ENCODE results near the gene CAPN1.
A peak's percentile ranks its signal among the peaks of the same experiment; 100 is the strongest.
"Not testable (repeated sequence)": the region's sequence is repeated elsewhere in the genome, so short reads cannot be mapped to it uniquely, and the experiment has no call there.

Gene CAPN1

DNA sequence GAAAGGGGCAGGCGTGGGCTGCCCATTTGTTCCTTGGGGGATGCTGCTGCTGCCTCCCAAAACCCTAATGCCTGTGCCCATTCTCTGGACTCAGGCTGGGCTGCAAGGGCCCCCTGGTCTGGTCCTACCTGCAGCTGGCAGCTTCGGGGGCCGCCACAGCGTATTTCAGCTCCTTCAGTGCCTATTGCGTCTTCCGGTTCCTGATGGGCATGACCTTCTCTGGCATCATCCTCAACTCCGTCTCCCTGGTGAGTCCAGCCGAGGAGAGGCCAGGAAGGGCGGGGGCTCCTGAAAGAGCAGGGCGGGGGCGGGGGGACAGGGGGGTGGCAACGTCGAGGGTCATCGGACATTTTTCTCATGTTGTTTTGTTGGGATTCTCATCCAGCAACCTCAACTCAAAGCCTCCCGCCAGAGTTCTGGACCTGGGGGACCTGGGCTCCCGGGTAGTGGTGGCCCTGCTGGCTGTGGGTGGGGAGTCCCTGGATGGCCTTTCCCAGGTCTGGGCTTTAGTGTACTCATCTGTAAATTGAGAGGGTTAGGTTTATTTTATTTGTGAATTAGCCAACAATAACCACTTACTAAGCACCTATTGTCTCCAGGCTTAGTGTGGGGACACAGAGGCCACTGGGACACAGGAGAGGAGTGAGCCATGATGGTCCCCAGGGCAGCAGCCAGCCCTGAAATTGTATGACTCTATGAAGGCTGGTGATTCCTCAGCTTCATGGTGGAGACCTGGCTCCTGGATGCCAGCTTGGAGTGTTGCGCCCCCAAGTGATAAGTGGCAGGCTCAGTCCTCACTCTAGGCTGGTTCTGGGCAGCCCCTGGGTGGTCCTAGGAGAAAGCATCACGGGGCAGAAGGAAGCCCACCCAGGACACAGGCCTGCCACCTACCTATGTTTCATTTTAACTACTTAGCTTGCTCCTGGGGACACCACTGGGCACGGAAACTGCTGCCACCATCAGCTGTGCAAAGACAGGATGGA, 36.0 kb downstream of the CAPN1 start:
- no peak for DNase-seq (ENCODE audit: low spot score)

GRCh38 chr11:65218446-65218845, 36.7 kb downstream of the CAPN1 start:
- DNase-seq (ENCODE audit: low spot score) = no peak

DNA sequence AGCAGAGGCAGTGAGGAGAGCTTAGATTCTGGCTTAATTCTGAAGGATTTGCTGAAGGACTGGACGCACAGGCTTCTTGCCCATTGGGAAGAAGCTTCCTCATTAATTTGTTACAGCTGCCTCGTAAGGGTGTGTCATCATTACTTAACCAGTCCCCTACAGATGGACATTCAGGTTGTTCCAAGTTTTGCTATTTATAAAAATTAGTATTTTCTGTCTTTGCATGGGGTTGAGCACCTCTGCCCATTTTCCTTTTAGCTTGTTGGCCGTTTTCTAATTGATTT, 38.1 kb downstream of the CAPN1 start:
- DNase-seq (ENCODE audit: low spot score) = peak; percentile 25

GRCh38 chr11:65221026-65221425, 39.3 kb downstream of the CAPN1 start:
- DNase-seq (ENCODE audit: low spot score) = no peak

DNA sequence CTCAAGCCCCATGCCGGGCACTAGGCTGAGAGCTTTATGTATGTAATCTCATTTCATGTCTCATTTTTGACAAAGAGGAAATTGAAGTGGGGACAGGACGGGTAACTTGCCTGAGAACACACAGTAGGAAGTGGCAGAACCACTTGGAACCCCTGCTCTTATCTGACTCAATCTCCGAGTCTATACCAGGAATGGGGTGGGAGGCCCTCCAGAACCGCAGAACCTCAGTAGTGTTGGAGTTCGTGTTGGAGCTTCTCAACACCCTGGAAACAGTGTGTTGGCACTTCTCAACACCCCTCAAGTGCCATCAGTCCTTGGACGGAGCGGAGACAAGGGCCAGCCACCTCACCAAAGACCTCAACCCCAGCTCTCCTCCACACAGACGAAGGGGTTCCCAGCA, 41.3 kb downstream of the CAPN1 start:
- DNase-seq (ENCODE audit: low spot score) = no peak

GRCh38 chr11:65224930-65225278, 43.2 kb downstream of the CAPN1 start:
- no peak for DNase-seq (ENCODE audit: low spot score)

GRCh38 chr11:65225279-65226102, 43.8 kb downstream of the CAPN1 start:
- no peak for DNase-seq (ENCODE audit: low spot score)

DNA sequence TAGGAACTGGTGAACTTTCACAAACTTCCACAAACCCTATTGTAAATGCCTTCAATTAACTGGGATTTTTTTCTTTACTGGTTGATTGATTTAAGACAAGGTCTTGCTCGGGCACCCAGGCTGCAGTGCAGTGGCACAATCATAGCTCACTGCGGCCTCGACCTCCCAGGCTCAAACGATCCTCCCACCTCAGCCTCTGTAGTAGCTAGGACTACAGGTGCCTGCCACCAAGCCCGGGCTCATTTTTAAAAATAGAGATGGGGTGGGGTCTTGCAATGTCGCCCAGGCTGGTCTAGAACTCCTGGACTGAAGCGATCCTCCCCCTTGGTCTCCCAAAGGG, 44.3 kb downstream of the CAPN1 start:
- no peak for DNase-seq (ENCODE audit: low spot score)

- DNase-seq (ENCODE audit: low spot score) = no peak
Measured at GRCh38 chr11:65227879-65228278, 46.2 kb downstream of the CAPN1 start.

DNA sequence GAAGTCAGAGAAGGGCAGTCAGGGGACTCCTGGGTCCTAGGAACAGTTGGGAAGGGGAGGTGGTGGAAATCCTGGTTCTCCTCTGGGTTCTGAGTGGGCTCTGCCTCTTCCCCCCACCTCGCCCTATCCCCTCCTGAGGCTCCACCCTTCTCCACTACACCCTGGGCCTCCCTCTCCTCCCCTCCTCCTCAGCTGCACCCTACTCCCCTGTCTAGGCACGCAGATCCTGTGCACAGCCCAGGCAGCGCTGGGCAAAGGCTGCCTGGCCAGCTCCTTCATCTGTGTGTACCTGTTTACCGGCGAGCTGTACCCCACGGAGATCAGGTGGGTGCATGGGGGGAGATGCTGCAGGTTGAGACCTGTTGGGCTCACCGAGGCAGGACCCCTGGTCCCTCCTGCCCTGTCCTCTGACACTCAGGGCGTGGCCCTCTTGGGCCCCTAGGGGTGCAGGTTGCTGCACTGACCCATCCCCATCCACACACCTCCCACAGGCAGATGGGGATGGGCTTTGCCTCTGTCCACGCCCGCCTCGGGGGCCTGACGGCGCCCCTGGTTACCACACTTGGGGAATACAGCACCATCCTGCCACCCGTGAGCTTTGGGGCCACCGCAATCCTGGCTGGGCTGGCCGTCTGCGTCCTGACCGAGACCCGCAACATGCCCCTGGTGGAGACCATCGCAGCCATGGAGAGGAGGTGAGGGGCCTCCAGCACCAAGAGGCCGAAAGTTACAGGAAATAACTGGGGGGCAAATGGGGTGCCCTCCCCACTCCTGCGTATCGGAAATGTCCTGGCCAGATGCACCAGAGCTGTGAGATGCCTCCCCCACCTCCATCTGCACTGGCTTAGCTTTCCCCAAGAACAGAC, 54.7 kb downstream of the CAPN1 start:
- no peak for DNase-seq (ENCODE audit: low spot score)

DNA sequence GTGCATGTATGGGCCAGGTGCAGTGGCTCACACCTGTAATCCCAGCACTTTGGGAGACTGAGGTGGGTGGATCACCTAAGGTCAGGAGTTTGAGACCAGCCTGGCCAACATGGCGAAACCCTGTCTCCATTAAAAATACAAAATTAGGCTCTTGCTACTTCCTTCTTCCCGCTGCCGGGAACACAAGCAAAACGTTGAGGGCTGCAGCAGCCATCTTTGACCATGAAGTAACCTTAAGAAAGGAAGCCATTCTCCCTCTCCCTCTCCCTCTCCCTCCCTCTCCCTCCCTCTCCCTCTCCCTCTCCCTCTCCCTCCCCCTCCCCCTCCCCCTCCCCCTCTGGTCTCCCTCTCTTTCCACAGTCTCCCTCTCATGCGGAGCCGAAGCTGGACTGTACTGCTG, 56.6 kb downstream of the CAPN1 start:
- DNase-seq (ENCODE audit: low spot score) = not testable (repeated sequence)

- no peak for DNase-seq (ENCODE audit: low spot score)
Measured at GRCh38 chr11:65241134-65241533, 59.4 kb downstream of the CAPN1 start.

DNA sequence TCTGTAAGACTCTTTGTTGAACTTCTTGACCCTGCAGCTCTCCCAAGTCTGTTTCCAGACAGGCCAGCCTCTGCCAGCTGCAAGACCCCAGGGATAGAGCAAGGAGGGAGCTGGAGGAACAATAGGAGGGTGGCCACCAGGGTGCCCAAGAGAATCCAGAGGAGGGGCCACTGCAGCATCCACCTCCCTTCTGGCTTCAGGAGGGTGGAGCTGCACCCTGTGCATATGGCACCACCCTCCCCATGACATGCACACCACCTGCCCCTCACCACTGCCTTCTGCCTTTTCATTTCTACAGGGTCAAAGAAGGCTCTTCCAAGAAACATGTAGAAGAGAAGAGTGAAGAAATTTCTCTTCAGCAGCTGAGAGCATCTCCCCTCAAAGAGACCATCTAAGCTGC, 60.0 kb downstream of the CAPN1 start:
- no peak for DNase-seq (ENCODE audit: low spot score)

DNA sequence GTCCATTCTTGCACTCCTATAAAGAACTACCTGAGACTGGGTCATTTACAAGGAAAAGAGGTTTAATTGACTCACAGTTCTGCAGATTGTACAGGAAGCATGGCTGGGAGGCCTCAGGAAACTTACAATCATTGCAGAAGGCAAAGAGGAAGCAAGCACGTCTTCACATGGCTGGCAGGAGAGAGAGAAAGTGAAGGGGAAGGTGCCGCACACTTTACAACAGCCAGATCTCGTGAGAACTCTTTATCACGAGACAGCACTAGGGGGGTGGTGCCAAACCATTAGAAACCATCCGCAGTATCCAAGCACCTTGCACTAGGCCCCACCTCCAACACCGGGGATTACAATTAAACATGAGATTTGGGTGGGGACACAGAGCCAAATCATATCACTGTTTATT, 60.7 kb downstream of the CAPN1 start:
- DNase-seq (ENCODE audit: low spot score) = no peak

DNA sequence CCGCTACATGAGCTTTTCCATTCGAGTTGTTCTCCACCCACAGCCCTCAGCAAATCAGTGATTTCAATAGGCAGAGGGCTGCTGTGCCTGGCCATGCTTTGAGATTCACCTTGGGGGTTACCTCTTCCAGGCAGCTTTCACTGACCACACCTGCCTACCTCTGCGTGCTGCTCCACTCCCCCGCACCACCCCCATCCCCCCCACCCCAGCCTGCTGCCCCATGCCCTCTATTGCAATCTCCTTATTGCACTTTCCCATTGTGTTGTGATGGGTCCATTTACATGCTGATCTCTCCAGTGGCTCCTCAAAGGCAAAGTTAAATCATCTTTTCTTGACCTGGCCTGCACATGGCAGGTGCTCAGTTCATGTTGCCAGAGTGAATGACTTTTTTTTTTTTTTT, 62.1 kb downstream of the CAPN1 start:
- DNase-seq (ENCODE audit: low spot score) = no peak

- not testable (repeated sequence) for DNase-seq (ENCODE audit: low spot score)
Measured at GRCh38 chr11:65245046-65245445, 63.3 kb downstream of the CAPN1 start.

- no peak for DNase-seq (ENCODE audit: low spot score)
Measured at GRCh38 chr11:65246506-65246905, 64.8 kb downstream of the CAPN1 start.

- not testable (repeated sequence) for DNase-seq (ENCODE audit: low spot score)
Measured at GRCh38 chr11:65248184-65248710, 66.5 kb downstream of the CAPN1 start.

DNA sequence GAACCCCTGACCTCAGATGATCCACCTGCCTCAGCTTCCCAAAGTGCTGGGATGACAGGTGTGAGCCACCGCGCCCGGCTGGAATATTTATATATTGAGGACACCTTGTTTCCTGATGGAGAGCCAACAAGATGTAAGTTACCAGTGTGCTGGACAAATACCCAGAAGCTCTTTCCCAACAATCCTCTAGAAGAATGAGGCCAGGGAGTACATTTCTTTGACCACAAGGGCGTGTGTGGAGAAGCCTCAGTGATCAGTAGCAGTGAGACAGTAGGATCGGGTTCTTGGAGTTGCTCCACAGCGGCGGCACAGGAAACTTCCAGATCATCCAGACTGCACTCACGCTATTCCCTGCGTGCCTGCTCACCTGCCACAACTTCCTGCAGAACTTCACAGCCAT, 69.7 kb downstream of the CAPN1 start:
- DNase-seq (ENCODE audit: low spot score) = no peak

GRCh38 chr11:65254724-65255123, 73.0 kb downstream of the CAPN1 start:
- no peak for DNase-seq (ENCODE audit: low spot score)

- DNase-seq (ENCODE audit: low spot score) = no peak
Measured at GRCh38 chr11:65258988-65259387, 77.3 kb downstream of the CAPN1 start.

- no peak for DNase-seq (ENCODE audit: low spot score)
Measured at GRCh38 chr11:65260302-65260701, 78.6 kb downstream of the CAPN1 start.
